Trophoblast cell (in vitro differentiated cells and primary cell): Measurements from ENCODE around the gene CLASP1.

Source experiments
- DNase-seq, 2 donors: peaks; one replicate each; pipeline ENCODE4 v3.0.0-alpha.2; 2016
- H2AFZ ChIP-seq: 2 replicates; pipeline ENCODE4 v1.6.1; 2013; ENCODE audit warnings: low read length, moderate library complexity, mild to moderate bottlenecking; ENCODE audit not compliant: insufficient read depth, poor library complexity
- H2AK5ac ChIP-seq: 2 replicates; pipeline ENCODE4 v1.6.1; 2013; ENCODE audit warnings: mild to moderate bottlenecking, low read length
- H2BK120ac ChIP-seq: 2 replicates; pipeline ENCODE4 v1.6.1; 2013; ENCODE audit warnings: low read length, mild to moderate bottlenecking, moderate library complexity; ENCODE audit not compliant: insufficient read depth, poor library complexity
- H2BK12ac ChIP-seq: 2 replicates; pipeline ENCODE4 v1.6.1; 2013; ENCODE audit warnings: mild to moderate bottlenecking, low read length, moderate library complexity
- H2BK5ac ChIP-seq: 2 replicates; pipeline ENCODE4 v1.6.1; 2013; ENCODE audit warnings: low read length, low read depth, moderate library complexity, mild to moderate bottlenecking; ENCODE audit not compliant: poor library complexity
- H3K14ac ChIP-seq: 2 replicates; pipeline ENCODE4 v1.6.1; 2013; ENCODE audit warnings: mild to moderate bottlenecking, low read length
- H3K18ac ChIP-seq: 2 replicates; pipeline ENCODE4 v1.6.1; 2013; ENCODE audit warnings: mild to moderate bottlenecking, low read length
- H3K23ac ChIP-seq: 2 replicates; pipeline ENCODE4 v1.6.1; 2013; ENCODE audit warnings: low read length
- H3K27ac ChIP-seq: 2 replicates; pipeline ENCODE4 v1.5.1; 2013; ENCODE audit warnings: low read depth, mild to moderate bottlenecking, inconsistent platforms, low read length, moderate library complexity
- H3K27me3 ChIP-seq: 2 replicates; pipeline ENCODE4 v1.6.1; 2013; ENCODE audit warnings: inconsistent platforms, mild to moderate bottlenecking, low read length, moderate library complexity; ENCODE audit not compliant: insufficient read depth
- H3K36me3 ChIP-seq, 2 experiments: 1 replicate in 1 of 2; 2 replicates in 1 of 2; pipeline ENCODE4 v1.6.1; 2013; ENCODE audit warnings: low read length in 2 of 2, mild to moderate bottlenecking in 2 of 2, moderate library complexity in 1 of 2; ENCODE audit not compliant: insufficient read depth in 2 of 2, control insufficient read depth in 1 of 2
- H3K4ac ChIP-seq: 2 replicates; pipeline ENCODE4 v1.6.1; 2013; ENCODE audit warnings: low read depth, mild to moderate bottlenecking, low read length, moderate library complexity
- H3K4me1 ChIP-seq, 2 experiments: 1 replicate in 1 of 2; 2 replicates in 1 of 2; pipeline ENCODE4 v1.6.1; 2013; ENCODE audit warnings: low read length in 2 of 2, mild to moderate bottlenecking in 2 of 2, moderate library complexity in 1 of 2; ENCODE audit not compliant: insufficient read depth in 2 of 2, control insufficient read depth in 1 of 2
- H3K4me2 ChIP-seq: 2 replicates; pipeline ENCODE4 v1.6.1; 2013; ENCODE audit warnings: inconsistent platforms, mild to moderate bottlenecking, low read length, moderate library complexity
- H3K4me3 ChIP-seq: 2 replicates; pipeline ENCODE4 v1.5.1; 2013; ENCODE audit warnings: mild to moderate bottlenecking, low read depth, low read length, inconsistent platforms
- H3K79me1 ChIP-seq: one replicate; pipeline ENCODE4 v1.6.1; 2013; ENCODE audit warnings: low read length
- H3K79me2 ChIP-seq: 2 replicates; pipeline ENCODE4 v1.6.1; 2013; ENCODE audit warnings: low read length, mild to moderate bottlenecking; ENCODE audit not compliant: control insufficient read depth, insufficient read depth, poor library complexity
- H3K9ac ChIP-seq: 2 replicates; pipeline ENCODE4 v1.6.1; 2013; ENCODE audit warnings: mild to moderate bottlenecking, low read length
- H3K9me3 ChIP-seq: 2 replicates; pipeline ENCODE4 v1.6.1; 2013; ENCODE audit warnings: low read depth, mild to moderate bottlenecking, control low read depth, inconsistent platforms, low read length; ENCODE audit not compliant: insufficient read depth
- H4K12ac ChIP-seq: 2 replicates; pipeline ENCODE4 v1.6.1; 2013; ENCODE audit warnings: low read depth, mild to moderate bottlenecking, low read length, moderate library complexity
- H4K8ac ChIP-seq: 2 replicates; pipeline ENCODE4 v1.6.1; 2013; ENCODE audit warnings: low read depth, mild to moderate bottlenecking, low read length, moderate library complexity
- H4K91ac ChIP-seq: one replicate; pipeline ENCODE4 v1.6.1; 2013; ENCODE audit warnings: low read depth, mild to moderate bottlenecking, low read length, moderate library complexity
- WGBS: extraction: QIAGEN DNeasy Blood & Tissue Kit; methylation state at CpG from one replicate; pipeline ENCODE4 v1.1.7; 2013; ENCODE audit warnings: missing lambda C conversion rate; ENCODE audit not compliant: insufficient read length, insufficient coverage; ENCODE audit errors: extremely low coverage; 5-methylcytosine and 5-hydroxymethylcytosine counted together

The CLASP1 gene

DNA sequence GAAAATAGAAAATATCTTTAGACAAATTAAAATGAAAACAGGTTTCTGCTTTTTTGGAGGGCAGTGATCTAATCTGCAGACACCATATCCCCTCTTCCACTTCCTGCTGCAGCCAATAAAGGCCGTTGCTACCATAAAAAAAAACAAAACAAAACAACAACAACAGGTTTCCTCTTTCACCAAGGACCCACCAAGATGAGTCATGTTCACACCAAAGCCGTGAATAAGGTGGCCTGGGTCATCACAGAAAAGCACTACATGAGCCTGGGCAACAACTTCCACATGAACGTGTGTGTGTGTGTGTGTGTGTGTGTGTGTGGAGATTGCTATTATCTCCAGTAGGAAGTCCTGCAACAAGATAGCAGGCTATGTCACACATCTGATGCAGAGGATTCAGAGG, 339.5 kb downstream of the CLASP1 start:
- H3K9ac ChIP-seq = no peak overlapping the region
- no peak overlapping the region for H2BK5ac ChIP-seq
- no peak overlapping the region for H3K18ac ChIP-seq
- no peak overlapping the region for H2BK12ac ChIP-seq
- no peak overlapping the region for H4K12ac ChIP-seq
- no peaks in the 10 kb centered on the region for H3K27me3 ChIP-seq
- H3K4me3 ChIP-seq = no peak overlapping the region
- no peaks in the 10 kb centered on the region for H3K79me2 ChIP-seq
- no peaks in the 10 kb centered on the region for H3K9me3 ChIP-seq
- H2AFZ ChIP-seq = no peak overlapping the region
- no CpG with 5 or more reads among the region's 3 CpGs for WGBS
- no peak overlapping the region for H3K27ac ChIP-seq
- H3K36me3 ChIP-seq = no peaks in the 10 kb centered on the region
- no peak overlapping the region for H3K4ac ChIP-seq
- no peak overlapping the region for H3K14ac ChIP-seq
- peaks cover 0 to 3% of the 10 kb centered on the region in 2 experiments for H3K4me1 ChIP-seq
- no peak overlapping the region for H3K4me2 ChIP-seq
- DNase-seq = peak in 1 of 2 donors; percentile 35
- H4K91ac ChIP-seq = no peak overlapping the region
- H2AK5ac ChIP-seq = no peak overlapping the region
- H2BK120ac ChIP-seq = no peak overlapping the region
- no peaks in the 10 kb centered on the region for H3K79me1 ChIP-seq
- H4K8ac ChIP-seq = no peak overlapping the region
- H3K23ac ChIP-seq = no peak overlapping the region

DNA sequence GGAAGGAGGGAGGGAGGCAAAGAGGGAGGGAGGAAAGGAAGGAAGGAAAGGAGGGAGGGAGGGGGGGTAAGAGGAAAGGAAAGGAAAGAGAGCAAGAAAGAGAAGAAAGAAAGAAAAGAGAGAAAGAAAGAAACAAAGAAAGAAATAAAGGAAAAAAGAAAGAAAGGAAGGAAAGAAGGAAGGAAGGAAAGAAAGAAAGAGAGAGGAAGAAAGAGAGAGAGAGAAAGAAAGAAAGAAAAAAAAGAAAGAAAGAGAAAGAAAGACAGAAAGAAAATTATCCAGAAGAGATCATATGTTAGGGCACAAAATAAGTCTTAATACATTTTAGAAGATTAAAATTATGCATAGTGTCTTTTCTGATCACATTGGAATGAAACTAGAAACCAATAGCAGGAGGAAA, 339.9 kb downstream of the CLASP1 start:
- Histone ChIP-seq H2BK12ac (no peak overlapping the region), H2AFZ (no peak overlapping the region), H2BK120ac (no peak overlapping the region), H3K4ac (no peak overlapping the region), H3K79me2 (no peaks in the 10 kb centered on the region), H3K4me2 (no peak overlapping the region), H3K18ac (no peak overlapping the region), H4K91ac (no peak overlapping the region), H2BK5ac (no peak overlapping the region), H3K4me1 (peaks cover 0 to 3% of the 10 kb centered on the region in 2 experiments), H3K9ac (no peak overlapping the region), H3K14ac (no peak overlapping the region), H3K27me3 (no peaks in the 10 kb centered on the region), H3K36me3 (no peaks in the 10 kb centered on the region), H4K12ac (no peak overlapping the region), H2AK5ac (no peak overlapping the region), H3K27ac (no peak overlapping the region), H3K79me1 (no peaks in the 10 kb centered on the region), H3K4me3 (no peak overlapping the region), H4K8ac (no peak overlapping the region), H3K23ac (no peak overlapping the region), H3K9me3 (no peaks in the 10 kb centered on the region)
- no peak for DNase-seq

DNA sequence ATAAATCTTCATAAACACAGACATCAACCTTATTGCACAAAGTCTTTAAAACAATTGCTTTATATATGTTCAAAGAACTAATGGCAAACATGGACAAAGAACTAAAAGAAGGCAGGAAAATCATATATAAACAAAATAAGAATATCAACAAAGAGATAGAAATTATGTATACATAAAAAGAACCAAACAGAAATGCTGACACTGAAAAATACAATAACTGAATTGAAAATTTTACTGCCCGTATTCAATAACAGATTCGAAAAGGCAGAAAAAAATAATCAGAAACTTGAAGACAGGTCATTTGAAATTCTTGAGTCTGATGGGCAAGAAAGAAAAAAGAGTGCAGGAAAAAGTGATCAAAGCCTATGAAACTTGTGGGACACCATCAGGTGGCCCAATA, 342.2 kb downstream of the CLASP1 start:
- Histone ChIP-seq H4K91ac (no peak overlapping the region), H3K79me2 (no peaks in the 10 kb centered on the region), H3K27ac (no peak overlapping the region), H3K27me3 (no peaks in the 10 kb centered on the region), H3K4me2 (no peak overlapping the region), H3K4me3 (no peak overlapping the region), H3K79me1 (no peaks in the 10 kb centered on the region), H2BK12ac (no peak overlapping the region), H4K8ac (no peak overlapping the region), H2BK120ac (no peak overlapping the region), H2AK5ac (no peak overlapping the region), H3K23ac (no peak overlapping the region), H3K36me3 (no peaks in the 10 kb centered on the region), H3K9me3 (no peaks in the 10 kb centered on the region), H3K18ac (no peak overlapping the region), H2AFZ (no peak overlapping the region), H3K14ac (no peak overlapping the region), H3K4ac (no peak overlapping the region), H3K9ac (no peak overlapping the region), H4K12ac (no peak overlapping the region), H3K4me1 (peaks cover 0 to 3% of the 10 kb centered on the region in 2 experiments), H2BK5ac (no peak overlapping the region)
- no CpG with 5 or more reads among the region's 2 CpGs for WGBS
- no peak for DNase-seq

DNA sequence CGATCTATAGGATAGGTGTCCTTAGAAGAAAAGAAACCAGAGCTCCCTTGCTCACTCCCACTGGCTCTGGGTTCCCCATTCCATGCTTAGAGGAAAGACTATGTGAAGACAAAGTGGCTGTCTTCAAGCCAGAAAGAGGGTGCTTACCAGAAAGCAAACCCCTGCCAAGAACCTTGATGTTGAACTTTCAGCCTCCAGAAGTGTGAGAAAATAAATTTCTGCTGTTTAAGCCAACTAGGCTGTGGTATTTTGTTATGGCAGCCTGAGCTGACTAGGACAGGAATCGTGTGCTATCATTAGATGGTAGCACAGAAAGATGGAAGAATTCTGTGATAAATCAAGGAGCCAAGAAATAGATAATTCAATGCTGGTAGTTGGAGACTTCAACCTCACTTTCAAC, 344.3 kb downstream of the CLASP1 start:
- Histone ChIP-seq H3K79me1 (no peaks in the 10 kb centered on the region), H3K4ac (no peak overlapping the region), H2BK120ac (no peak overlapping the region), H4K12ac (no peak overlapping the region), H2BK12ac (no peak overlapping the region), H3K4me3 (no peak overlapping the region), H2AK5ac (no peak overlapping the region), H3K23ac (no peak overlapping the region), H2BK5ac (no peak overlapping the region), H3K14ac (no peak overlapping the region), H3K27ac (no peak overlapping the region), H3K9me3 (no peaks in the 10 kb centered on the region), H4K8ac (no peak overlapping the region), H3K36me3 (no peaks in the 10 kb centered on the region), H4K91ac (no peak overlapping the region), H3K18ac (no peak overlapping the region), H2AFZ (no peak overlapping the region), H3K4me2 (no peak overlapping the region), H3K9ac (no peak overlapping the region), H3K79me2 (no peaks in the 10 kb centered on the region), H3K27me3 (no peaks in the 10 kb centered on the region), H3K4me1 (peaks cover 0 to 3% of the 10 kb centered on the region in 2 experiments)
- no CpG with 5 or more reads among the region's 2 CpGs for WGBS
- DNase-seq = no peak
